HG03064 (cell line): ENCODE results near the gene FITM1.
"Not testable (repeated sequence)": the region's sequence is repeated elsewhere in the genome, so short reads cannot be mapped to it uniquely, and the experiment has no call there.

Source experiments
- ATAC-seq: cut with Tn5 transposase; IDR thresholded peaks from one replicate; pipeline ENCODE4 v1.9.1; 2021; ENCODE audit warnings: low read depth; ENCODE audit not compliant: unreplicated experiment

Gene FITM1

DNA sequence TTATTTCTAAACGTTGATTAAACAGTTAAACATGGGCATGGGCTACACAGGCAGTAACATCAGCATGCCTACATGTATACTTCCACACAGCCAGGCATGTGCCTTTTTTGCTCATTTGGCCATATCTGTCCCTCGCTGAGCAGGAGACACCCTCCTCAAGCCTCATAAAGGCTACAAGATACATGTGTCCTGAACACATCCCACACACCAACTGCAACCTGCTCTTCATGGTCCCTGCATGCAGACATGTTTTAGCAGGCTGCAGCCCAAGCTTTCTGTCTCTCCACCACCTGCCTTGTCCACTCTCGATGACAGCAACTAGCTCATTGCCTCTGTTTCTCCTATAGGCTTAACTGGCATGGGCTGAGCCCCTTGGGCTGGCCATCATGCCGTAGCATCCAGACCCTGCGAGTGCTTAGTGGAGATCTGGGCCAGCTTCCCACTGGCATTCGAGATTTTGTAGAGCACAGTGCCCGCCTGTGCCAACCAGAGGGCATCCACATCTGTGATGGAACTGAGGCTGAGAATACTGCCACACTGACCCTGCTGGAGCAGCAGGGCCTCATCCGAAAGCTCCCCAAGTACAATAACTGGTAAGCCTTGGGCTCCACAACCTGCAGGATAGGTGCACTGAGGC, 33.8 kb upstream of the FITM1 start:
- ATAC-seq: no peak

DNA sequence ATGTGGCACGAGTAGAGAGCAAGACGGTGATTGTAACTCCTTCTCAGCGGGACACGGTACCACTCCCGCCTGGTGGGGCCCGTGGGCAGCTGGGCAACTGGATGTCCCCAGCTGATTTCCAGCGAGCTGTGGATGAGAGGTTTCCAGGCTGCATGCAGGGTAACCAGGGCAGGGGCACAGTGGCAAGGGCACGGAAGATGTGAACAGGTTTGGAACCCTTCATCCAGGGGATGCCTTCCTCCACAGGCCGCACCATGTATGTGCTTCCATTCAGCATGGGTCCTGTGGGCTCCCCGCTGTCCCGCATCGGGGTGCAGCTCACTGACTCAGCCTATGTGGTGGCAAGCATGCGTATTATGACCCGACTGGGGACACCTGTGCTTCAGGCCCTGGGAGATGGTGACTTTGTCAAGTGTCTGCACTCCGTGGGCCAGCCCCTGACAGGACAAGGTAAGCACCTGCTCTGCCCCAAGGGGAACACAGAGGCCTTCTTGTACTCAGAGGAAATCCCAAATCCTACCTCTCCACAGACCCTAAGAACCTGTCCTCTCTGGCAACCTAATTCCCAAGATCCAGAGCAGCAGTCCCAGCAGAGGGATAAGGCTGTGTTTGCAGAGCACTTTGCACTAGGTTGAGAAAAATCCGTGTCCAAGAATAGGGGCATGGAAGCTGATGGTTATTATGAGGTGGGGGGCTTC, 32.1 kb upstream of the FITM1 start:
- ATAC-seq: no peak

DNA sequence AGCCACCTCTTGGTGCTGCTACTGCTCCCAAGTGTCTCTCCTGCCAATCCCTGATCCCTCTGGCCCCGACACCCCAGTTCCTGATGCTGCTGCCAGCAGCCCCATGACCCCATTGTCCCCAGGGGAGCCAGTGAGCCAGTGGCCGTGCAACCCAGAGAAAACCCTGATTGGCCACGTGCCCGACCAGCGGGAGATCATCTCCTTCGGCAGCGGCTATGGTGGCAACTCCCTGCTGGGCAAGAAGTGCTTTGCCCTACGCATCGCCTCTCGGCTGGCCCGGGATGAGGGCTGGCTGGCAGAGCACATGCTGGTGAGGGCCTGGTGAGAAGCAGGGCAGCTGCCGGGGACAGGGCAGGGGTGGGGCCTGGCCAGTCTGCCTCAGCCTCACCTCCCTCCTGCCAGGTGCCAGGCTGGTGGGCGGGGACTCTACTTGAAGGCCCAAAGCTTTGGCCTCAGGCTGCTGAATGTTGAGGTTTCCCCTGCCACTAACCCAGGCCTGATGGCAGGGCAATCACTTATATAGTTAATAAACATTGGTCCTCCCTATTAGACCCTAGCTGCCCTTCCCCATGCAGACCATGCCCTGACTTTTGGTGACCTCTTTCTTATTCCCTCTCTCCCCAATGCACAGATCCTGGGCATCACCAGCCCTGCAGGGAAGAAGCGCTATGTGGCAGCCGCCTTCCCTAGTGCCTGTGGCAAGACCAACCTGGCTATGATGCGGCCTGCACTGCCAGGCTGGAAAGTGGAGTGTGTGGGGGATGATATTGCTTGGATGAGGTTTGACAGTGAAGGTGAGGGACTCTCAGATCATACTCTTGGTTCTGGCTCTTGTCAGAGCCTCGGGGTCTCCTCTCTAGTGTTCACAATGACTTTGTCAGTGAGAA, 31.3 kb upstream of the FITM1 start:
- ATAC-seq: no peak

DNA sequence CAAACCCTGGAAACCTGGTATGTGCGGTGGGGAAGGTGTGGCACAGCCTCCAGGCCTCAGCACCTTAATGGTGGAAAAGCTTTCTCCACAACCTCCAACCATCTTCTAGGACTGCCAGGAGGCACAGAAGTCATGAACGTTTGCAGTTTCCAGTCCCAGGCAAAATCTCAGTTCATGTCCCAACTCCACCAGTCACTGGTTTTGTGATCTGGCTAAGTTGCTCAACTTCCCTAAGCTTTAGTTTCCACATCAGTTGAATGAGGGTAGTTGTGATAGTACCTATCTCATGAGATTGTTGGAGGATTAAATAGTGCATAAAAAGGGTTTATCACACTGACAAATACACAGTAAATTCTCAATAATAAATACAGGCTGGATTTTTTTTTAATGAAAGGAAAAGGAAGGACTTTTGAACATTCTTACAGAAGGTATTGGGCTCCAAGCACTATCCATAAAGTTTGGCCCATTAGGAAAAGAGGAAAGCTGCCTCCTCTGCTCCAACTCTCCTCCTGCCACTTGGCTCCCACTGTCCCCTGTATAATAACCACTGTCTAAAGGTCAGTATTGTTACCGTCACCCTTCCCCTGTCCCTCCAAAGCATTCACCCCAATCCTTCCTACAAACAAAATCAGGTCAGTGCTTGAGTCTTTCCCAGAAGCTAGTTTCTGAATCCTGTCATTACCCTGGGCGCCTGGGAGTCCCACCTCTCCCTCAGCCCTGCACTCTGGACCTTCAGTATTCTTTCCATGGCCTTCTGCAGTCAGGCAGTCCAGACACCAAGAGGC, 30.1 kb upstream of the FITM1 start:
- no peak for ATAC-seq

DNA sequence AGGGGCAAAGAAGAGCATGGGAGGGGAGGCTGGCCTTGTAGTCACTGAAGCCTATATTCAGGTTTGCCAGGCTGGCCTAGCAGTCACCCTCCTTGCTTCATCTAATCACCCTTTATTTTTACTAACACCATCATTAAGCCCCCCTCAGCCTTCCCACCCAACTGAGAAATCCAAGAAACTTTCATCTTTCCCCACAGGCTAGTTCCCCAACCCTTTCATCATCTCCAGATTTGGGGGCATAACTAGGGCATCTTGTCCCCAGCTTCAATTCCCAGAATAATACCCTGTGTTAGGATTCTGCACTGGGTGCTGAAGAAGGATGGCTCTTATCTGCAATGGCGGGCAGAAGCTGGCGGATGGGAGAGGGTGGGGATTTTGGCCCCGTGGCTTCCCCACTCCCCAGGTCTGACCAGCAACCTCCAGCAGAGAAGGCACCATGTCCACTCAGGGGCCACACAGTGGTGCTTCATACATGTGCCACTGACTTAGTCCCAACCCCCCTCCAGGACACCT, 29.4 kb upstream of the FITM1 start:
- no peak for ATAC-seq

DNA sequence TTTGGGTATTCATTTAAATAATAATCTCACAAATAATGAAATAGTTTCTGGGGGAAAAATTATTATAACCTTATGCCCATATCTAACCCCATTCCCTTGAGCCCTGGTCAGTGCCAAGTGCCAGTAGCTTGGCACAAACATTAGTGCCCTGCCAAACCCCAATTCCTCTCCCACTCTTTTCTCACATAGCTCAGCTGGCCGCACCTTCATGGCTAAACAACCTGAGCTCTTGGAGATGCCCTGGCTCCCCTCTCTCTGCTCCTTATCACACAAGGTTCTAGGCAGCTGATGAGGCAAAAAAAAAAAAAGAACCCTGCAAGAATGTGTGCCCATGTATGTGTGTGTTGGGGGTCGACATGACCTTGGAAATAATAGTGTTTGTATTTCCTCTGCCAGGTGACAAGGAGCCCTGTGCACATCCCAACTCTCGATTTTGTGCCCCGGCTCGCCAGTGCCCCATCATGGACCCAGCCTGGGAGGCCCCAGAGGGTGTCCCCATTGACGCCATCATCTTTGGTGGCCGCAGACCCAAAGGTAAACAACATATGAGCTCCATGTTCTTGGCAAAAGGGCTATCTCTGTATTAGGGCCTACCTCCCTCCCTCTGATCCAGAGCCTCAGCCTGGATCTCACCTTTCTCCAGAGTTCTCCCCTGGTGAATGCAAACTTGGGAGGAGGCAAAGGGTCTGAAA, 28.0 kb upstream of the FITM1 start:
- no peak for ATAC-seq

DNA sequence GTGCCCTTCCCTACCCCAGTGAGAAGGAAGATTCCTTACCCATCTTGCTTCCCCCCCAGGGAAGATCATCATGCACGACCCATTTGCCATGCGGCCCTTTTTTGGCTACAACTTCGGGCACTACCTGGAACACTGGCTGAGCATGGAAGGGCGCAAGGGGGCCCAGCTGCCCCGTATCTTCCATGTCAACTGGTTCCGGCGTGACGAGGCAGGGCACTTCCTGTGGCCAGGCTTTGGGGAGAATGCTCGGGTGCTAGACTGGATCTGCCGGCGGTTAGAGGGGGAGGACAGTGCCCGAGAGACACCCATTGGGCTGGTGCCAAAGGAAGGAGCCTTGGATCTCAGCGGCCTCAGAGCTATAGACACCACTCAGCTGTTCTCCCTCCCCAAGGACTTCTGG, 27.0 kb upstream of the FITM1 start:
- ATAC-seq: no peak

DNA sequence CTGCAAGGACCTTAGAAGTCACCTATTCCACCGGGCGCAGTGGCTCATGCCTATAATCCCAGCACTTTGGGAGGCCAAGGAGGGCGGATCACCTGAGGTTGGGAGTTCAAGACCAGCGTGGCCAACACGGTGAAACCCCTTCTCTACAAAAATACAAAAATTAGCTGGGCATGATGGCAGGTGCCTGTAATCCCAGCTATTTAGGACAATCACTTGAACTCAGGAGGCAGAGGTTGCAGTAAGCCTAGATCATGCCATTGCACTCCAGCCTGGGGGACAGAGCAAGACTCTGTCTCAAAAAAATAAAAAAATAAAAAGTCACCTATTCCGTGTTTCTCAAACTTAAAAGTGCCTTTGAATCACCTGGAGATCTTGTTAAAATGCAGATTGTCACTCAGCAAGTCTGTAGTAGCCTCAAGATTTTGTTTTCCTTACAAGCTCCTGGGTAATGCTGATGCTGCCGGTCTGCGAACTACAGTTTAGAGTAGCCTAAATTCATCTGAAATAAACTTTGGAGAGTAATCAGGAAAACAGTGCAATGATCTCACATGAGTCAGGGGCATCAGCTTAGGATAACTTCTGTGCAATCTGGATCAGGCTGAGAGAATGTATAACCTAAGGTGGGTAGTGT, 24.7 kb upstream of the FITM1 start:
- ATAC-seq: not testable (repeated sequence)

DNA sequence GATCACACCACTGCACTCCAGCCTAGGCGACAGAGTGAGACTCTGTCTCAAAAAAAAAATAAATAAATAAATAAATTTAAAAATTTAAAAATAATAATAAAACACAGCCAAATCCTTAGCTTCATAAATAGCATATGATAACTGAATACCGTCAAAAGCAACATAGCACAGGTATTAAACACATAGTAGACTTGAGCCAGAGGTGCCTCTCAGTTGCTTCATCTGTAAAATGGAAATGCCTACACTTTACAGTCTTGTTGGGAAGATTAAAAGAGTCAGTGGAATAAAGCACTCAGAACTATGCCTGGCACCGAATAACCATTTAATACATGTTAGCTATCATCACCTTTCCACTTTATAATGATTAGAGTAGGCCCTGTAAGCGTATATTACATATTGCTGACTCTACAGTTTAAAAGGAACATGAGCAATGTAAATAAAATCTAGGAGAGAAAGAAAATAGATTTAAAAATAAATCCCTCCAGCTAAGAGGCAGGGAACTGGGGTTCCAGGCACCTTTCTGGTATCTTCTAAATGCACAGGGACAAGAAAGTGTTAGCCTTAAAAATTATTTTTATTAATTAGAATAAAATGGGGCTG, 23.7 kb upstream of the FITM1 start:
- ATAC-seq: no peak

DNA sequence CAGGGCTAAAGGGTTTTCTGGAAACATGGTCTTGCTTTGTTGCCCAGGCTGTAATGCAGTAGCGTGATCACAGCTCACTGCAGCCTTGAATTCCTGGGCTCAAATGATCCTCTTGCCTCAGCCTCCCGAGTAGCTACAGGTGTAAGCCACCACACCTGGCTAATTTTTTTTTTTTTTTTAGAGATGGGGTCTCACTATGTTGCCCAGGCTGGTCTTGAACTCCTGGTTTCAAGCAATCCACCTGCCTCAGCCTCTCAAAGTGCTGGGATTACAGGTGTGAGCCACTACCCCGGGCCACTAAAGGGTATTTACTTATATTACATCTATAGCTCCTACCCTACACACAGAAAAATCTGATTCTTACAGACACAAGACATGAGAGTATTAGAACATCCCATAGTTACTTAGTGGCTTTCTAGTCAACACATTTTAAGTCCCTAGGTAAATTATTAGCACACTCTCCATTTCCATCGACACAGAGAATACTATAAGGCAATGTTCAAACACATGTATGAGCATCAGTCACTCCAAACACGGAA, 22.1 kb upstream of the FITM1 start:
- peak; percentile 34 for ATAC-seq

DNA sequence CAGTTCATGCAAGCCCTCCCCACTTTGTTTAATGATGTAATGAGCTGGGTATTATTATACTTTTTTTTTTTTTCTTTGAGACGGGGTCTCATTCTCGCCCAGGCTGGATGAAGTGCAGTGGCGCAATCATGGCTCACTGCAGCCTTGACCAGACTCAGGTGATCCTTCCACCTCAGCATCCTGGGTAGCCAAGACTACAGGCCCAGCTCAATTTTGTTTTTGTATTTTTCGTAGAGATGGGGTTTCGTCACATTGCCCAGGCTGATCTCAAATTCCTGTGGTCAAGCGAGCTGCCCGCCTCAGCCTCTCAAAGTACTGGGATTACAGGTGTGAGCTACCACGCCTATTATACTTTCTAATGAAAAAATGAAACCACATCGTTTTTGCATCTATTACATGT, 20.4 kb upstream of the FITM1 start:
- ATAC-seq: no peak

DNA sequence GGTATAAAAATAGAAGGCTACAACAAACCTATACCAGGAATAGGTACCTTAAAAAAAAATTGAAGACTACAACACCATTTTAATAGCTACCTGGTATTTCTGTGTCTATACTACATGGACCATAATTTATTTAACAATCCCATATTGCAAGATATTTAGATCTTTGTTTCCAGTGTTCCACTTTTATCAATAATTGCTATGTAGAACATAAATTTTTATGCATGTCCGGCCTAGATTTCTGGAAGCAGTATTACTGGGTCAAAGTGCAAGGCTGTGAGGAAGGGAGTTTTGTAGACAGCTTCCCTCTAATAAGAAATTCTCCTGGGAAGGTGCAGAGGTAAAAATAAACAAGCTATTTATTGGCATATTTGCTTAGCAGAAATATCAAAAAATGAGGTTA, 19.9 kb upstream of the FITM1 start:
- no peak for ATAC-seq

DNA sequence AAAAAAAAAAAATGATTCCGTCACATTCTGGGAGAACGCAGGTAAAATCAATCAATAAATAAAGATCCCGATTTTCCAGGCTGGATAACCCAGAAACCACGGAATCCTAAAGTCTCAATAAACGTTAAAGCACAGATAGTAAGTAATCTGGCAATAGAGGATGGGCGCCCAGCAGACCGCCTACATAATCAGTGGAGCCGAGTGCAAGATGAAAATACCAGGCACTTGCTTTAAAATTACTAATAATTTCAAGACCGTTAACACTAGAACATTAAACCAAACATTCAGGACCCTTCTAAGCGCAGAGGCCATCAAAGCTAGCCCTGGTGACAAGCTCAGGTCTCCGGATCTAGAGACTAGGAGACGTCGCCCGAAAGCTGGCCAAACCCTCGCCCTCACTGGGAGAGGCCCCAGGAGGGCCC, 17.1 kb upstream of the FITM1 start:
- ATAC-seq: no peak

DNA sequence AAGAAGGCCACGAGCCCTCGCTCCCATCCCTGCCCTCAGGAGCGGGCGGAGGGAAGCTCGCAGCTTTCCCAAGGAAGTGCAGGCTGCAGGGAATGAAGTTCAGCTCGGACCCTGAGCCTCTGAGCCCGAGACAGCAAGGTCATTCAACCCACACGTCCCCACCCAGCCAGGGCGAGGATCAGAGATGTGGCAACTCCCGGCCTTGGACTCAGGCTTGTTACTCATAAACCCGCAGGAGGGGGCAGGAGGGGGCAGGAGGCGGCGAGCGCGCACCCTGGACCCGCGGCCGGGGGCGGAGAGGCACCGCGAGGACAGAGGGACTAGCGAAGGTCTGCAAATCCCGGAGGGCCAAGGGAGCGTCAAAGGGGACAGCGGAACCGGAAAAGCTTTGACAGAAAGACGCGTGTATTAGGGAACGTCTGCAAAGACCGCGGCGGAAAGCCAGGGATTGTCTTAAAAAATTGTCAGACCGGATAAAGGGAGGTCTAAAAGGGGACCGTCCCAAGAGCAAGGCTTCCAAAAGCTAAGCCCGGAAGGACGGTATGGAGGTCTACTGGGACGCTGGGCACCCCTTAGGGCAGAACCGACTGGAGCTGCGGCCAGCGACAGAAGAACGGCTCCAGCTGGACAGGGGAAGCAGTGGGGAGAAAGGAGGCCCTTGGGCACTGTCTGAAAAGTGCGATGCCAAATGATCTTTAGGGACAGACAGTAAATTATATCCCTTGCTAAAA, 16.5 kb upstream of the FITM1 start:
- ATAC-seq: peak; percentile 35

DNA sequence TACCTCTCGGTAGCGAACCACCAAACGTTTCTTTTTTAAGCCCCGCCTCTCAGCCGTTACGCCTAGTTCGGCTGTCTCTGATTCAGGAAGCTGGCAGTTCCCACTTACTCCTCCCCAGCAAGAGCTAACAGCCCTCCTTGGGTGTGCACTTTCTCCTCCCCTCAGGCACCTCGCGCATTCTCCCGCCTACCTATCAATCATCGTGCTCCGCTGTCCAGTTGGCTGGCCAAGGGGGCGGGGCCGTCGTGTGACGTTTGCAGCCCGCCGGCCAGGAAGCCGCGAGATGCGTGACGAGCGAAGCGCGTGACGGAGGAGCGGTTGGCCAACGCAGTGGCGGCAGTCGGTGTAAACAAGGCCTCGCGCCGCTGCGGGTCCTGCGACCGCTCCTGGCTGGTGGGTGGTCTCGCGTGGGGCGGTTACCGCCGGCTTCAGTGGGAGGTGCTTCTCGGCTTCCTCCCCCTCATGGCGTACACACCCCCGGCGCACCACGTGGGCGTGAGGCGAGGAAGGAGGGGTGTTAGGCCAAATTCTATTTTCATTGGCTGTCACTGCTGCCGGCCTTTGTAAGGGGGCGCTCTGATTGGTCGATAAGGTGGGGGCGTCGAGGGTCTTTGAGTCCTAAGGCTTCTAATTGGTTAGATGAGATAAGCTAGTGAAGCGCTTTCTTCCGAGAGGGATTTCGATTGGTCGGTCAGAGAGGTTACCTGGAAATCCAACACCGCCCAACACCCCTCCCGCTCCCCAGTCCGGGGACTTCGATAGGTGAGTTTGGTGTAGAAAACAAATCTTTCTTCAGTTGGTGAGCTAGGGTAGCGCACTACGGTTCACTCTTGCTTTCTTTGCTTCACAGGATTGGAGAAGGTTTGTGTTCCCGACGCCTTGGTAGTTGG, 15.7 kb upstream of the FITM1 start, which contains the start of the genes DCAF11 and NRL:
TSS of gene DCAF11 (plus strand) at position 246 of the 890 bp plus-strand sequence. CDS start 818 bp downstream, outside the sequence.
TSS of gene NRL (minus strand) at position 418 of the 890 bp plus-strand sequence. CDS start 32,101 bp downstream, outside the sequence.
- peak; percentile 83 for ATAC-seq

DNA sequence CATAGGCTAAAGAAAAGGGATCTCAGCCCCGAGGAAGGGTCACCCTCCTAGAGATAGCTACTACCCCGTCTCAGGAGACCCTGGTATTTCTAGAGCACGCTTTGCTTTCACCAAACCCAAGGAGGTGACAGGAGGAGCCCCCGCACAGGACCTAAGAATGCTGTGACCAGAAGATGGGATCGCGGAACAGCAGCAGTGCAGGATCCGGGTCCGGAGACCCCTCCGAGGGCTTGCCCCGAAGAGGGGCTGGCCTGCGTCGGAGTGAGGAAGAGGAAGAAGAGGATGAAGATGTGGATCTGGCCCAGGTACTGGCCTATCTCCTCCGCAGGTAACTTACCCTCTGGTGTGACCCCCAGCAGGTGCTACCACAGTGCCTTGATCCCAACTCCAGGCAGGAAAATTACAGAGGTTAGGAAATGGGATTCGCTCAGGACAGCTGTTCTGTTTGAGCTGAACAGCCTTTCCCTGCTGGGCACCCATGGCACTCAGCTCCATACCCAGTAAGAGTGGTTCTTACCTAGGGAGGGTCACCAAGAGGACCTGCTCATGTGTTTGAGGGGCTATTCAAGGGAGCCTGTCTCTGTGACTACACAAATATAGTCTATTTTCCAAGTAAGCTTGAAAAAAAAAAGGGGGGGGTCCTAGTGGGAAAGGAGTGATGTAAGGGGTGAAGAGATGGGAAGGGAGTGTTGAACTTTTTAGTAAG, 14.9 kb upstream of the FITM1 start:
- ATAC-seq: no peak
